ENCODE measurements around the gene ZNF397. TPM values are rescaled to one million over a fixed set of nuclear protein-coding genes. Genes with fewer than 3 reads are reported as not detected.

The ZNF397 gene
- total RNA-seq, 1 donor from 2014 or later, result 30.3 TPM

DNA sequence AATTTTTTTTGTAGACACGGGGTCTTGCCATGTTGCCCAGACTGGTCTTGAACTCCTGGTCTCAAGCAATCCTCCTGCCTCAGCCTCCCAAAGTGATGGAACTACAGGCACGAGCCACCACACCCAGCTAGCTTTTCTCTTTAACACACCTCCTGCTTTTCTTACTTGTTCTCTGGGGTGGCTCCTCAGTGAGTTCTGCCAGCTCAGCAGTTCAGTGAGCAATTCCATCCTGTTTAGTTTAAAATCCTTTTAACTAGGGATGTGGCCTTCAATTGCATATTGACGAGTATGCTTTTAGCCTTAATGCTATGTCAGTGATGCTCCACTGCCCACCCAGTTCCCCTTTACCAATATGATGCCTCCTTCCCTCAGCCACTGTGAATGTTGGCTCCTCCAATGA, 16.1 kb downstream of the ZNF397 start:
- Mint-ChIP-seq H3K27me3 (ENCODE audit: low read depth) (no peaks in the 10 kb centered on the region), H3K4me3 (no peak overlapping the region), H3K27ac (ENCODE audit: unreplicated experiment) (no peak overlapping the region), H3K4me1 (no peaks in the 10 kb centered on the region), H3K36me3 (ENCODE audit: low read depth) (peaks cover 62% of the 10 kb centered on the region), H3K9me3 (peaks cover 27% of the 10 kb centered on the region)
- TF ChIP-seq, protein P1, sequence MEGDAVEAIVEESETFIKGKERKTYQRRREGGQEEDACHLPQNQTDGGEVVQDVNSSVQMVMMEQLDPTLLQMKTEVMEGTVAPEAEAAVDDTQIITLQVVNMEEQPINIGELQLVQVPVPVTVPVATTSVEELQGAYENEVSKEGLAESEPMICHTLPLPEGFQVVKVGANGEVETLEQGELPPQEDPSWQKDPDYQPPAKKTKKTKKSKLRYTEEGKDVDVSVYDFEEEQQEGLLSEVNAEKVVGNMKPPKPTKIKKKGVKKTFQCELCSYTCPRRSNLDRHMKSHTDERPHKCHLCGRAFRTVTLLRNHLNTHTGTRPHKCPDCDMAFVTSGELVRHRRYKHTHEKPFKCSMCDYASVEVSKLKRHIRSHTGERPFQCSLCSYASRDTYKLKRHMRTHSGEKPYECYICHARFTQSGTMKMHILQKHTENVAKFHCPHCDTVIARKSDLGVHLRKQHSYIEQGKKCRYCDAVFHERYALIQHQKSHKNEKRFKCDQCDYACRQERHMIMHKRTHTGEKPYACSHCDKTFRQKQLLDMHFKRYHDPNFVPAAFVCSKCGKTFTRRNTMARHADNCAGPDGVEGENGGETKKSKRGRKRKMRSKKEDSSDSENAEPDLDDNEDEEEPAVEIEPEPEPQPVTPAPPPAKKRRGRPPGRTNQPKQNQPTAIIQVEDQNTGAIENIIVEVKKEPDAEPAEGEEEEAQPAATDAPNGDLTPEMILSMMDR (conservative IDR thresholded peaks at IDR 0.05), result no peak
- no peak for DNase-seq (ENCODE audit: low read depth, low spot score)

DNA sequence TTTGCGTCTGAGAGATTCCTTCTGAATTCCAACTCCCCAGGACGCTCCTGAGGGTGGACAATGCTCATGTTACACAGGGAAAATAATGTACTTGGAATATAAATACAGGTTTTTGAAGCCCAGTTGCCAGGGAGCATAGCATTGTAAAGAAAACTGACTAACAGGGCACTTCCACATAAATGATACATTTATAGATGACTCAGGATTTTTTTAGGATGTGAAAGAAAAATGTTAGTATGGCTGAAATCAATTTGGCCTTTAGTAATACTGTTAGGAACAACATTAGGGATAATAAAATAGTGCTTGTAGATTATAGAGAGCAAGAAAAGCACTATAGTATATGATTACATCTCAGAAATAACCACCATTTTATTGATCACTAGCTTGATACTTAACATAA, 23.6 kb downstream of the ZNF397 start:
- Mint-ChIP-seq H3K36me3 (ENCODE audit: low read depth) (peaks cover 60% of the 10 kb centered on the region), H3K27ac (ENCODE audit: unreplicated experiment) (no peak overlapping the region), H3K4me3 (no peak overlapping the region), H3K9me3 (peaks cover 19% of the 10 kb centered on the region), H3K27me3 (ENCODE audit: low read depth) (no peaks in the 10 kb centered on the region), H3K4me1 (no peaks in the 10 kb centered on the region)
- no peak for DNase-seq (ENCODE audit: low read depth, low spot score)
- TF ChIP-seq, protein P1 (conservative IDR thresholded peaks at IDR 0.05), result no peak

DNA sequence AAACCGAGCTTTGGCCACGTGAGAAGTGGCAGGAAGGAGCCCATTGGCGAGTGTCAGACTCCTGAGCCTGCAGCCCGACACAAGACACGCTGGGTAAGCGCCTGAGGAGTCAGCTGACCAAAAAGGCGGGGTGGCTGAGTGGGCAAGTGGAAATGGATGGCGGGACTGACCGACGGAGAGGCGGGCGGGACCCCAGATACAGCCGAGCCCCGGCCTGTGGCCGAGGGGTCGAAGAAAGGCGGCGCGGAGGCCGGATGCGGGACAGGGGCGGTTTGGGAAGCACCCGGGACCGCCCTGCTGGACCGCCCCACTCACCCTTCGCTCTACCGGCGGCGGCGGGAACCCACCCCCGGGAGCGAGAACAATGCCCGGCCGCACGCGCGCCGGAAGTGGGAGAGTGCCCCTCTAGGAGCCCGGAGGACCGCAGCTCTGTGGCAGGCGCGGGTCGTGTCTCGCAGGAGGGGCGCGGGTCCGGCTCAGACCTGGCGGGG, 26.4 kb downstream of the ZNF397 start:
- Mint-ChIP-seq H3K4me3 (no peak overlapping the region), H3K9me3 (peaks cover 19% of the 10 kb centered on the region), H3K27ac (ENCODE audit: unreplicated experiment) (no peak overlapping the region), H3K36me3 (ENCODE audit: low read depth) (peaks cover 51% of the 10 kb centered on the region), H3K4me1 (no peaks in the 10 kb centered on the region), H3K27me3 (ENCODE audit: low read depth) (no peaks in the 10 kb centered on the region)
- no peak for DNase-seq (ENCODE audit: low read depth, low spot score)
- TF ChIP-seq, protein P1 (conservative IDR thresholded peaks at IDR 0.05), result no peak

GRCh38 chr18:35267809-35268208, 27.0 kb downstream of the ZNF397 start:
- Mint-ChIP-seq H3K4me3 (no peak overlapping the region), H3K36me3 (ENCODE audit: low read depth) (peaks cover 50% of the 10 kb centered on the region), H3K9me3 (peaks cover 22% of the 10 kb centered on the region), H3K27me3 (ENCODE audit: low read depth) (no peaks in the 10 kb centered on the region), H3K4me1 (no peaks in the 10 kb centered on the region), H3K27ac (ENCODE audit: unreplicated experiment) (no peak overlapping the region)
- TF ChIP-seq, protein P1 (conservative IDR thresholded peaks at IDR 0.05), result no peak
- DNase-seq (ENCODE audit: low read depth, low spot score), result no peak

GRCh38 chr18:35268821-35269220, 28.0 kb downstream of the ZNF397 start:
- Mint-ChIP-seq H3K4me1 (no peaks in the 10 kb centered on the region), H3K36me3 (ENCODE audit: low read depth) (peaks cover 50% of the 10 kb centered on the region), H3K4me3 (no peak overlapping the region), H3K9me3 (peaks cover 30% of the 10 kb centered on the region), H3K27me3 (ENCODE audit: low read depth) (no peaks in the 10 kb centered on the region), H3K27ac (ENCODE audit: unreplicated experiment) (no peak overlapping the region)
- no peak for DNase-seq (ENCODE audit: low read depth, low spot score)
- TF ChIP-seq, protein P1 (conservative IDR thresholded peaks at IDR 0.05), result no peak
